Non-pigmented ciliary epithelial cell (primary cell): ENCODE data around the gene METTL23.
"Not testable (repeated sequence)": the region's sequence is repeated elsewhere in the genome, so short reads cannot be mapped to it uniquely, and the experiment has no call there.

Experiments used
- DNase-seq: peaks from one replicate; pipeline ENCODE4 v3.0.0-alpha.2; 2010; ENCODE audit warnings: low read depth

METTL23 gene

GRCh38 chr17:76695059-76695831 lies 31.4 kb upstream of the METTL23 start:
- DNase-seq, result no peak

- DNase-seq, result no peak
Observed at GRCh38 chr17:76696763-76697701, 29.6 kb upstream of the METTL23 start.

DNA sequence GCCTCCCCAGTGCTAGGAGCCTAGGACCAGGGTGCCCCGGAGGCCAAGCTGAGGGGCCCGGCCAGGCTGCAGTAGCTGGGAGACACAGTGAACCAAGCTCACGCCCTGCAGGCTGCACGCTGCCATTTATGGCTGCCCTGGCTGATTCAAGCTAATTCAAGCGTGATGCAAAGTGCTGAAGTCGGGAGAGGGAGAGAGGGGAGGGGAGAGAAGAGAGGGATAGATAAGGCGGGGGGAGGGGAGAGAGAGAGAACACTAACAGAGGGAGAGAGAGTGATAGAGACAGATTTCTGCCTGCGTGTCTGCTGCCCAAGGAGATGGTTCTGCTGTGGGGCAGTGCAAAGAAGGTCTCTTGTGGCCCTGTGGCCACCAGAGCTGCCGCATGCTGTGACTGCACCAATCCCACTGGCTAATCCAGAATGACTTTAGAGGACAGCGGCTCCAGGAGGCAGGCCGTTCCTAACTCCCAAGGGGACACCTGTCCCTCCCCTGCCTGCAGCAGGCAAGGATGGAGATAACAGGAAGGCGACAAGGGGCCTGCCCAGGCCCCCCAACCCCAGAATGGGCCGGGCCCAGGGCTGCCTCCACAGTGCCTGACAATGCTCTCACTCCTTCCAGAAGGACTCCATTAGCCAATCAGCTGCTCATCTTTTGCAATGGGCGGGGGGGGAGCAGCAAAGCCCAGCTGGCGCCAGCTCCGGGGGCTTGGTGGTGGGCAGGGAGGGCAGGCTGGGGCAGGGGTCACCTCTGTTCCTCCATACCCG lies 28.8 kb upstream of the METTL23 start:
- no peak for DNase-seq

DNA sequence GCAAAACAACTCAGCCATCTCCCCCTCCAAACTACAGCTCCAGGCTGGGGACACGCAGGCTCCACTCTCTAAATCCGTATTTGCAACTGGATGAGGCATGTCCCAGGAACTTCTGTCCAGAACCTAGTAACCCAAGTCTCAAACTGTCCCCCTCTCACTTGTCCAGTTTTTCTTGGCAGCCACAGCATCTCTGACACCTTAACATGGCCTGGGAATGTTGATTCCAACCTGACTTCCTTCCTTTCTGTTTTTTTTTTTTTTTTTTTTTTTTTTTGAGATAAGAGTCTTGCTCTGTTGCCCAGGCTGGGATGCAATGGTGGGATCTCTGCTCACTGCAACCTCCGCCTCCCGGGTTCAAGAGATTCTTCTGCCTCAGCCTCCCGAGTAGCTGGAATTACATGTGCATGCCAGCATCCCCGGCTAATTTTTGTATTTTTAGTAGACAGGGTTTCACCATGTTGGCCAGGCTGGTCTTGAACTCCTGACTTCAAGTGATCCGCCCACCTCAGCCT lies 28.1 kb upstream of the METTL23 start:
- not testable (repeated sequence) for DNase-seq

DNA sequence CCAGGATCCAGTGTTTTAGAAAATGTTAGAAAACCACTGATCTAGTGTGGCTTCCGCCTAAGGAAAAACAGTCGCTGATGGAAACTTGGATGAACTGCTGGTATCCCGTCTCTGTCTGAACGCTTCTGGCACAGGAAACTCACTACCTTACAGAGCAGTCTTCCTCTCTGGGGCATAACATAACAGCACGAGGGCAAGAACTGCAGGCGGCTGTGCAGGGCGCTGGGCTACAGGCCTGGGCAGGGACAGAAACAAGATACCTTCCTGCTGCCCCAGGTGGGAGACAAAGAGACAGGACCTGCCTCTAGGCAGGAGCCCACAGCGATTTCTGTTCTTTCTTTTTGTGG lies 26.4 kb upstream of the METTL23 start:
- no peak for DNase-seq

GRCh38 chr17:76700617-76701470 lies 25.8 kb upstream of the METTL23 start:
- DNase-seq, result peak; percentile 66

DNA sequence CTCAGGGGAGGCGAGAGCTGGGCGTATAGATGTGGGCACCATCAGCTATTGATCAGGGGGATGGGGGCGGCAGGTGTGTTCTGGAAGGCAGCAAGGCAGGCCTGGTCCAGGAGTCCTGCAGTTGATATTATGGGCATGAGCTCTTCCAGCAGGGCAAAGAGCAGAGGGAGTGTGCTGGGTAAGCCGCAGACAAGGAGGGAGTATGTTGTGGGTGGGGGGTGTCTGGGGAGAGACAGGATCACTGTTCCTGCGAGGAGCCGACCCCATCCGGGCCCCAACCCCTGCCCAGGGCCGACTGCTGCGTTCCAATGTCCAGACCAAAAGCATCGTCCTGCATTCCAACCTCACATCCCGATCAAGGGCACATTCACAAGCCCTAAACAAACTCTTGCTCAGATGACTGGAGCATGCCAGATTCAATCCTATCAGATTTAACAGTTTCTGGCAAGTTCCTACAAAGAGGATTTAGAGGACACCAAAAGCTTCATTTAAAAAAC lies 25.1 kb upstream of the METTL23 start:
- no peak for DNase-seq

DNA sequence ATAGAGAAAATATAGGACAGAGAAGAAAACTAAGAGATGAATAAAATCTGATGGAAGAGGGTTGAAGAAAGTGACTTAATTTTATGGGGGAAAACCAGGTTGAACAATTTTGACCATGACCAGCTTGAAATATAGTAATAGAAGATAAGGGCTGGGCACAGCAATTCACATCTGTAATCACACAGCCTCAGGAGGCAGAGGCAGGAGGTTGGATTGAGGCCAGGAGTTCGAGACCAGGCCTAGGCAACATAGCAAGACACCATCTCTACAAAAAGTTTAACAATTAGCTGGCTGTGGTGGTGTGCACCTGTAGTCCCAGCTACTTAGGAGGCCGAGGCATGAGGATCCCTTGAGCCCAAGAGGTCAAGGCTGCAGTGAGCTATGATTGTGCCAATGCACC lies 24.6 kb upstream of the METTL23 start:
- no peak for DNase-seq

- DNase-seq, result no peak
Observed at GRCh38 chr17:76702941-76703637, 23.6 kb upstream of the METTL23 start.

- no peak for DNase-seq
Observed at GRCh38 chr17:76704805-76705204, 21.8 kb upstream of the METTL23 start.

DNA sequence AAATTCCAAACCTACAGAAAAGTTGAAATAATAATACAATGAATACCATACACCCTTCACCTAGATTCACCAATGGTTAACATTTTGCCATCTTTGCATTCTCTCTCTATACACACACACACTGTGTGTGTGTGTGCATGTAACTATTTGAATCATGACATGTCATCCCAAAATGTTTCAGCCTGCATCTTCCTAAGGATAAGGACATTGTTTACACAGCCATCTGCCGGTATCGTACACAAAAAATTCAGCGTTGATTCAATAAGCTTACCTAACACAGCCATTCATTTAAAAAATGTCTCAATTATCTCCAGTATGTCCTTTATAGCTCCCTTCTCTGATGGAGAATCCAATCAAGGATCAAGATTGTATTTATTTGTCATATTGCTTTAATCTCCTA lies 19.8 kb upstream of the METTL23 start:
- DNase-seq, result no peak

DNA sequence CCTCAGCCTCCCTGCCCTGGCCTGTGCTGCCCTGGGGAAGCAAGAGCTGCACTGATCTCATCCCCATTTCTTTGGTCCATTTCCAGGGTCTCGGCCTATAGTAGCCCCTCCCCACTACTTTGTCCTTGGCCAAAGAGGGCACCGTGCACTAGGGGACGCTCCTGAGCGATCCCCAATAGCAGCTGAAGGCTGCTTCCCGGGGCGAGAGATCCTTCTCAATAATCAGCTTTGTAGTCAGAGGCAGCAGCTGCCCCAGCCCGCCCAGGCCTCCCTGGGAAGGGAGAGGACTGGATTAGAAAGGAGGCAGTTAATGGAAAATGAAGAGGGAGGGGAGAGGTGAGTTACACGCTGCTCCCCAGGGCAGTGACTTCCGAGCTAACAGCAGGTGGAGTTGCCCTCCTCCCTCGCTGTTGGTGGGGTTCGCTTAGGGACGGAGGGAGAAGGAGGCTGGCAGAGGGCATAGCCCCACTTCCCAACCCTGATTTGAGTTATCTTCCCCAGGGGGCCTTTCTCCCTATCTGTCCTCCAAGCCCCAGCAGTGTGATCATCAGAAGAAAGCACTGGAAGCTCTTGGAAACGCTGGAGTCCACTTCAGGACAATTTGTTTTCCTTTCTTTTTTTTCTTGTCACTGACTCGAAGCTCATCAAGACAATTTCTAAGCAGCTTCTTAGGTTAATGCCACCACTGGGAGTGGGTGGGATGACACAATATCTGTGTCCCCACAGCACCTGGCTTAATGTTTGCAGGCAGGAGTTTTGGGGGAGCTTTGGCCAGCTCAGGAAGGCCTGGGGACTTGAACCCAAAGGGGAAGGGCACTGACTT lies 18.4 kb upstream of the METTL23 start:
- no peak for DNase-seq

GRCh38 chr17:76709077-76709950 lies 17.3 kb upstream of the METTL23 start:
- peak; percentile 88 for DNase-seq

GRCh38 chr17:76709951-76710862 lies 16.4 kb upstream of the METTL23 start:
- DNase-seq, result not testable (repeated sequence)

DNA sequence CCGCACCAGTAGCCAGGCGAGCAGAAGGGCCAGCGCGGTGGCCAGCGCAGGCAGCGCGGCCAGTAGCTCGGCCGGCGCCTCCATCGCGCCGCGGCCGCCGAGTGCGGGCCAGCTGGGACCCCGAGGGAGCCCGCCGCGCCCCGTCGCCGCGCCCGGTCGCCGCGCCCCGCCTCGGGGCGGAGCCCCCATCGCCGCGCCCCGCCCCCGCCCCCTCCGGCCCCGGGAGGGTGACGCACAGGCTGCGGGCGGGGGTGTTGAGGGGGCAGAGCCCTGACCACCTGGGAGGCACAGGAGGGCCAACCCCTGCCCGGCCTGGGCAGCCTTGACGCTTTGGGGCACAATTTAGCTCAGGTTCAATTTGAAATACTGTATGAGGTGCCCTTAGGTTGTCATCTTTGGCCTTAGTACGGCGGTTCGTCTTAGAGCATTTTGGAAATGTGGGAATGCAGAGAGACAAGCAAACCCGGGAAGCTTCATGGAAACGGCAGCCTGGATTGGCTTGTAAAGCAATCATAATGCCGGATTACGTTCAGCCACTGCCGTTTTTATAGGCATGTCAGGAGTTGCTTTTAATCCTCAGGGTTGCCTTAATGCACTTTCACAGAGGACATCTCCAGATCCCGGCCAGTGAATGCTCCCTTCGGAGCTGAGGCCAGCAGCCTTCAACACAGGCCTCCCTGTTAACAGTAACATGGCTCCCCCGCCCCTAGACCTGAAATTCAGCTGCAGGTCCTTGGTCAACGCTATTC lies 15.6 kb upstream of the METTL23 start, which contains the start of gene MXRA7:
Gene MXRA7, minus strand, starts transcription at position 103 of the 749 bp plus-strand sequence. Its CDS starts 19 bp downstream, at position 84.
- no peak for DNase-seq

DNA sequence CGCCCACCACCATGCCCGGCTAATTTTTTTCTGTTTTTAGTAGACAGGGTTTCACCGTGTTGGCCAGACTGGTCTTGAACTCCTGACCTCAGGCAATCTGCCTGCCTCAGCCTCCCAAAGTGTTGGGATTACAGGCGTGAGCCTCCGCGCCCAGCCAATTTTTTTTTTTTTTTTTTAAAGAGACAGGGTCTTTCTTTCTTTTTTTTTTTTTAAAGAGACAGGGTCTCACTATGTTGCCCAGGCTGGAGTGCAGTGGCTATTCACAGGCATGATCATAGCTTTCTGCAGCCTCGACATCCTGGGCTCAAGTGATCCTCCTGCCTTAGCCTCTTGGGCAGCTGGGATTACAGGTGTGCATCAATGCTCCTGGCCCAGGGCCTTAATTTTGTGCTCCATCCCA lies 14.3 kb upstream of the METTL23 start:
- not testable (repeated sequence) for DNase-seq

- no peak for DNase-seq
Observed at GRCh38 chr17:76713765-76714164, 12.9 kb upstream of the METTL23 start.
